GM19023 (cell line): ENCODE results near the gene PAPPA2.
"Not testable (repeated sequence)": the region's sequence is repeated elsewhere in the genome, so short reads cannot be mapped to it uniquely, and the experiment has no call there.

Source experiments
- ATAC-seq: cut with Tn5 transposase; IDR thresholded peaks from one replicate; pipeline ENCODE4 v1.9.1; 2021; ENCODE audit warnings: mild to moderate bottlenecking, moderate library complexity; ENCODE audit not compliant: unreplicated experiment

Gene PAPPA2

GRCh38 chr1:176551146-176551545, 88.2 kb downstream of the PAPPA2 start:
- ATAC-seq: no peak

DNA sequence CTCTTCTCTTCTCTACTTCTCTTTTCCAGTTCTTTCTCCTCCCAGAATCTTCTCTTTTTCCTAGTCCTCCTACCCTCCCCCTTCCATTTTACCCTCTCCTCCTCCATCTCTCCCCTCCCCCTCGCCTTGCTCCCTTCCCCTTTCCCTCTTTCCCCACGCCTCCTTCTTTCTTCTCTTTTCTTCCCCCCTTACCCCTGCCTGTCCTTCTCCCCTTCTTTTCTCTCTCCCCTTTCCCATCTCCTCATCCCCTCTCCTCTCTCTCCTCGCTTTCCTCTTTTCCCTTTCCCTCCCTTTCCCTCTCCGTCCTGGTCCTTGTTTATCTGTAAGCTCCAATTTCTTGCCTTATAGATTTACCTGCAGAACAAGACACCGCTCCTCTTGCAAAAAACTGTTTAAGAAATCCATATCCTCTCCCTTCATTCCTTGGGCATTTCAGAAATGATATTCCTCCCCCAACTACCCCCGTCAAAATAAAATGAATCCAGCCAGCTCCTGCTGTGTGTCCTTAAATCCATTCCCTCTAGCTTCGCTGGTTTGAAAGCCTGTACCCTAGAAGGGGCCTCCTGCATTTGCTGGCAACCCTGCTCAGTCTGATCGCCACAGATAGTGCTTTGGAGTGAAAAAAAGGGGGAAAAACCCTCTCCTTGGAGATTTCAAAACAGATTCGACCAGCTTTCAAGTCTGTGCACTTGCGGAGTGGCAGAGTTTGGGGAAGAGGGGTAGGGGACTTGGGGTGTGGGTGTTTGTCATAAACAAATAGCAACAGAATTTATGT, 89.4 kb downstream of the PAPPA2 start:
- no peak for ATAC-seq

GRCh38 chr1:176552999-176553398, 90.0 kb downstream of the PAPPA2 start:
- no peak for ATAC-seq

- ATAC-seq: no peak
Measured at GRCh38 chr1:176556288-176556687, 93.3 kb downstream of the PAPPA2 start.

- ATAC-seq: no peak
Measured at GRCh38 chr1:176557543-176558258, 94.7 kb downstream of the PAPPA2 start.

- ATAC-seq: no peak
Measured at GRCh38 chr1:176558561-176558960, 95.6 kb downstream of the PAPPA2 start.

- ATAC-seq: no peak
Measured at GRCh38 chr1:176559474-176559873, 96.5 kb downstream of the PAPPA2 start.

- peak; percentile 69 for ATAC-seq
Measured at GRCh38 chr1:176559878-176560277, 96.9 kb downstream of the PAPPA2 start.

DNA sequence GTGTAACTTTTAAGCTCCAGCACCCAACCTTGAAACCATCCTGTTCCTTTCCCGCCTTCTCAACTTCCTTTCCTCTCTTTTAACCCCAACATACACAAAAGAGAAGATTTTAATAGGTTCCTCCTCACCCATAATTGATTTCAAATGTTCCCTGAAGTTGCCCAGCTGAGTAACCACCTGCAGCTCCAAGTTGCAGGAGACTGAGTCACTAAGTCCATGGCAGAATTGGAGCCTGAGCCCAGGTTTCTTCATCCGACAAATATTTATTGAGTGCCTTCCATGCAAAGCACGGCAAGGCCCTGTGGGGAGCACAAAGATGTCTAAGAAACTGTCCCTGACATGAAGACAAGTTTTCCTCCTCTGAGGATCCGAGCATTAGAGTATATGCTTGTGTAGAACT, 97.7 kb downstream of the PAPPA2 start:
- no peak for ATAC-seq

- not testable (repeated sequence) for ATAC-seq
Measured at GRCh38 chr1:176561761-176562160, 98.8 kb downstream of the PAPPA2 start.

GRCh38 chr1:176566004-176566975, 103.3 kb downstream of the PAPPA2 start:
- ATAC-seq: no peak

DNA sequence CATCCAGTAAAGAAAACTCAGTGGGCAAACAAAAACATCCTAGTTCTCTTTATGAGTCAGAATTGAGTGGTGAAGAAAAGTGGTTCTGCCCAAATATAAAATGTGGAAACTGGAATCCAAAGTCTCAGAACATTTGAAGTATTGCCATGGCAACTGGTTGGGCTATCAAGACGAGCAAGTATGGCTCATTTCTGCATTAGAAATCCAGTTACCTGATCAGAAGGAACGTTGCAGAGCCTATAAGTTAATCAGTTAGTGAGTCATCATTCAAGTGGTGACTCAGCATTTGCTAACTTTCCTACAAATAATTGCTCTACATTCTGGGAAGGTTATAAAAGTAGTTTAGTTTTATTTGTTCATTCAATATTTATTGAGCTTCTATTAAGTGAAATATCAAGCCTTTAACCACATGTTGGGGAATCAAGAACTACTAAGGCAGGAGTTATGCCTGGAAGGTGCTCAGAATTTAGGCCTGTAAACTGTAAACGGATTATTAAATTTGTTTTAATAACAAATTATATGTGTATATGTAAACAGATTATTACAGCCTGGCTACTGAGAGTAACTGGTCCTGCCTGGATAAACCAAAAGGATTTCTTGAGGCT, 104.3 kb downstream of the PAPPA2 start:
- ATAC-seq: no peak

DNA sequence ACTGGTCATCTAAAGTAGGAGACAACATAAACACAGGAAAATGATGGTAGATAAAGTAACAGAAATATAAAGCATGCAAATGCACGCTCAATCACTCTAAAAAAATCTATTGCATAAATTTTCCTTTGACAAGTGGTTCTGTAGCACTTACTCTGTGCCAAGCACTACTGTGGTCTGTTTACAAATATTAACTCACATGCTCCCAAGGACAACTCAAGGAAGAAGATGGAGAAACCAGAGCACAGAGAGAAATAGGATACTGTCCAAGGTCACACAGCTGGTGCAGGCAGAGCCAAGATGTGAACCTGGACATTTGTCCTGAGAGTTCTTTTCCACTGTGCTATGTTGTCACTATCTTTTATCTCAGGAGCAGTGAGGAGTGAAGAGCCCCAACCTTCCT, 105.2 kb downstream of the PAPPA2 start:
- ATAC-seq: no peak

GRCh38 chr1:176574756-176575155, 111.8 kb downstream of the PAPPA2 start:
- ATAC-seq: no peak

- no peak for ATAC-seq
Measured at GRCh38 chr1:176575991-176576390, 113.0 kb downstream of the PAPPA2 start.

GRCh38 chr1:176576670-176577069, 113.7 kb downstream of the PAPPA2 start:
- no peak for ATAC-seq

DNA sequence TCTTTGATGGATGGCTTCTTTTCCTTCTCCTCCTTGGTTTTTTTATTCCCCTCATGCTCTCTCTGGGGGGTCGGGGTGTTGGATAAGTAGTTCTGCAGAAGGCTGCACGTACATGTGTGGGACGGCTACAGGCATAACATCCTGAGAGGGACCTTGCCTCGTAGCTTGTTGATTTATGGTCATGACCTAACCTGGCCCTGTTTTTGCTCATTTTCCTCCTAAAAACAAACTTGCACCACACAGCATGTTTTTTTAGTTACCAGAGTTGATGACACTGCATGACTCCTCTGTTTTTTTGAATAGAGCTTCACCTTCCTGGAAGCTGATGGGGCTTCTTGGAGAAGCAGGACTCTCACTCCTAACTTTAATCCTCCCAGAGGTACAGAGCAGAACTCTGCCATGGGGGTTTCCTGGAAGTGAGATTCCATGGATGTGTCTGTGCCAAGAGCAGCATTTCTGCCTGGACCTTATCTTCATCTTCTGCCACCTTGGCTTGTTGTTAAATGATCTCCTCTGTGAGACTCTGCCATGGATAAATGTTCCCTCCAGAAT, 114.7 kb downstream of the PAPPA2 start:
- ATAC-seq: no peak

GRCh38 chr1:176579087-176579486, 116.1 kb downstream of the PAPPA2 start:
- ATAC-seq: no peak

DNA sequence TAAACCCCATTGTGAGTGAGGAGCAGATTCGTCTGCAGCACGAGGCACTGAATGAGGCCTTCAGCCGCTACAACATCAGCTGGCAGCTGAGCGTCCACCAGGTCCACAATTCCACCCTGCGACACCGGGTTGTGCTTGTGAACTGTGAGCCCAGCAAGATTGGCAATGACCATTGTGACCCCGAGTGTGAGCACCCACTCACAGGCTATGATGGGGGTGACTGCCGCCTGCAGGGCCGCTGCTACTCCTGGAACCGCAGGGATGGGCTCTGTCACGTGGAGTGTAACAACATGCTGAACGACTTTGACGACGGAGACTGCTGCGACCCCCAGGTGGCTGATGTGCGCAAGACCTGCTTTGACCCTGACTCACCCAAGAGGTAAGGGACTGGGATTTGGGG, 132.2 kb downstream of the PAPPA2 start:
- ATAC-seq: no peak

DNA sequence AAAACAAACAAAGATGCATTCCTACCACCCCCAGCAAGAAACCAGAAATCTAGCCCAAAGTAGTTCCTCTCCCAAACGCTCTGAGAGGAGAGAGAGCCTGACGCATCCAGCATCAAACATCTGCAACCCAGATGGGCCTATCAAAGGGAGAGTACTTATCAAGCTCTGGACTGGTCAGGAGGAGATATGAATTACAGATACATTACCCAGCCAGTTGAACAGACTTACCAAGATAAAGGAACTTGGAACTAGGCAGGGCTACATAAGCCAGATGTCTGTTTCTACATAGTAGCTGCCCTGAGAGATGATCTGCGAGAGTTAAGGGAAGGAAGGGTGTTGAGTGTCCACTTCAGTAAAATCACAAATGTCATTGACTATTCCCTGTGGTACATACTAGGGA, 138.4 kb downstream of the PAPPA2 start:
- no peak for ATAC-seq
